ENCODE measurements around the gene NCKAP5L.

GRCh38 chr12:49805409-49805808 is 22.8 kb downstream of the NCKAP5L start:
- TF ChIP-seq CTCF (IDR thresholded peaks at IDR 0.05) (no peak), POLR2A (IDR thresholded peaks at IDR 0.05) (no peak)

Measured in prostate gland (tissue), 2 donors.